Epithelial cell of proximal tubule (primary cell): ENCODE measurements around the gene FXYD5. TPM values are rescaled to one million over a fixed set of nuclear protein-coding genes. Genes with fewer than 3 reads are reported as not detected.

Experiments
- DNase-seq: peaks from one replicate; pipeline ENCODE4 v3.0.0-alpha.2; 2011; ENCODE audit warnings: low read depth
- H3K4me3 ChIP-seq: 2 replicates; pipeline ENCODE4 v1.5.1; 2011; ENCODE audit warnings: low read depth, mild to moderate bottlenecking, low read length
- total RNA-seq: library from RNA; depleted of rRNA; stranded (reverse); fragments of >200 nt; gene quantifications from 2 replicates; pipeline ENCODE4 v1.2.3, GENCODE V29; 2015
- TF ChIP-seq, protein P1 (sequence below): conservative IDR thresholded peaks from 2 replicates; pipeline ENCODE4 v1.5.1; 2012; ENCODE audit warnings: low read depth, mild to moderate bottlenecking, low read length

FXYD5 gene
- total RNA-seq, 1 donor from 2014 or later: 107 TPM

- no peak for DNase-seq
- H3K4me3 ChIP-seq: no peak overlapping the region
- TF ChIP-seq, protein P1, sequence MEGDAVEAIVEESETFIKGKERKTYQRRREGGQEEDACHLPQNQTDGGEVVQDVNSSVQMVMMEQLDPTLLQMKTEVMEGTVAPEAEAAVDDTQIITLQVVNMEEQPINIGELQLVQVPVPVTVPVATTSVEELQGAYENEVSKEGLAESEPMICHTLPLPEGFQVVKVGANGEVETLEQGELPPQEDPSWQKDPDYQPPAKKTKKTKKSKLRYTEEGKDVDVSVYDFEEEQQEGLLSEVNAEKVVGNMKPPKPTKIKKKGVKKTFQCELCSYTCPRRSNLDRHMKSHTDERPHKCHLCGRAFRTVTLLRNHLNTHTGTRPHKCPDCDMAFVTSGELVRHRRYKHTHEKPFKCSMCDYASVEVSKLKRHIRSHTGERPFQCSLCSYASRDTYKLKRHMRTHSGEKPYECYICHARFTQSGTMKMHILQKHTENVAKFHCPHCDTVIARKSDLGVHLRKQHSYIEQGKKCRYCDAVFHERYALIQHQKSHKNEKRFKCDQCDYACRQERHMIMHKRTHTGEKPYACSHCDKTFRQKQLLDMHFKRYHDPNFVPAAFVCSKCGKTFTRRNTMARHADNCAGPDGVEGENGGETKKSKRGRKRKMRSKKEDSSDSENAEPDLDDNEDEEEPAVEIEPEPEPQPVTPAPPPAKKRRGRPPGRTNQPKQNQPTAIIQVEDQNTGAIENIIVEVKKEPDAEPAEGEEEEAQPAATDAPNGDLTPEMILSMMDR: no peak
Measured at GRCh38 chr19:35133826-35134225, 20.7 kb upstream of the FXYD5 start.

DNA sequence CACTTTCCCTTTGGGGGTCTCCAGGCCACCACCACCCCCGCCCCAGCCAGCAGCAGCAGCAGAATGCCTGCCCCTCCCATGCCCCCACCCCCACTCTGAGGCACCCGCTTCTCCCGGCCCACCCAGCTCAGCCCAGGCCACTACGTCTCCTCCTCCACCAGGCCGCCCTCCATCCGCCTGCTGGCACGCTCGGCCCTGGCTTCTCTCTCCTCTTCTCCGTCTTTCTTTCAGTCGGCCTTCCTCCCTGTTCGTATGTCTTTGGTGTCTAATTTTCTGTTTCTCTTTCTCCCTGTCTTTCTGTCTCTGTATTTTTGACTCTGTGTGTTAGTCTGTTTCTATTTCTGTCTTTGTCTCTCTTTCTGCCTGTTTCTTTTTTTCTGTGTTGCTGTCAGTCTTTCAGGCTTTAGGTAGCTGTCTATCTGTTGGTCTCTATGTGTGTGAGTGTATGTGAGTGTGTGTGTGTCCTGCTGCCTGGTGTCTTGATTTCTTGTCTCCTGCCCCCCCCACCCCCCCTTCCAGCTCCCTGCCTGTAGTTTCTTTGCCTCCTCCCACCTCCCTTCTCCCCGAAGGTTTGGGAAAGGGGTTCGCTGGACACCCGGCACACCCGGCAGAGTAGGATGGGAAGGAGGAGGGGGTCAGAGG is 19.8 kb upstream of the FXYD5 start, which contains the start of gene LGI4:
TSS of gene LGI4 (minus strand) at position 459 of the 642 bp plus-strand sequence. CDS start at position 80, 379 bp downstream.
- no peak within 1 kb of the TSS for H3K4me3 ChIP-seq
- TF ChIP-seq, protein P1: no peak
- no peak for DNase-seq

DNA sequence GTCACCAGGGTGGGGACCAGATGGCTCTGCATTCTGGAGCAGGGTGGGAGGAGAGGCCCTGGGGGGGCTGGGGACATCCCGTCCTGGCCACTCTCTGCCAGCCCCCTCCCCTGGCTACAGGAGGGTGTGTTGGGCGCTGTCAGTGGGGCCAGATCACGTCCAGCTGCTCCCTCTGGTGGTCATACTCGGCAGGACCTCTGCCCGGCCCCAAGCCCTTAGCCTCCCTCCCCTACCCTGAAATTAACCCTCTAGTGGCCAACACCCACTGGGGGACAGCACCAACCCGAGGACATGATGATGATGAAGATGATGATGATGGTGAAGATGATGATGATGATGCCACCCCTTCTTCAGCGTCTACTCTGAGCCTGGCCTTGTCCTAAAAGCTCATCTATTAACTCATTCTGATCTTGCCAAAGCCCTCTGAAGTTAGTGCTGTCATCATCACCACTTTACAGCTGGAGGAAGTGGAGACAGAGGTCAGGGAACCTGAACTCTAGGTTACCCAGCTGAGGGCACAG is 19.1 kb upstream of the FXYD5 start:
- DNase-seq: no peak
- TF ChIP-seq, protein P1: peak; percentile 85
- no peak overlapping the region for H3K4me3 ChIP-seq

DNA sequence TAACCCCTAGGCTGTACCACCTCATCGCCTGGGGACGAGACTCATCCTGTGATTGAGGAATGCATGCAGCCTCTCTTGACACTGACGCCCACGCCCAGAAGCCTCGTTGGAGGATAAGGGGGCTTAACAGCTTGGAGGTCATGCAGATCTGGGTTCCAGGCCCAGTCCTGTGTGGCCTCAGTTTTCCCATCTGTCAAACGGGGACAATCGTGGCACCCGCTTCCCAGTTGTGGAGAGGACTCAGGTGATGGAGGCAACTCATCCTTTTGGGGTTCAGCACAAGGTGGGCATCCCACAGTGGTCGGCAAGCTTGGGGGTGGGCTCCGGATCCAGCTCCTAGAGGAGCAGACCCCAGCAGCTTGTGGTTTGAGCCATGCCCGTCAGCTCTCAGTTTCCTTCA is 18.3 kb upstream of the FXYD5 start:
- no peak for DNase-seq
- TF ChIP-seq, protein P1: no peak
- no peak overlapping the region for H3K4me3 ChIP-seq

GRCh38 chr19:35136977-35137702 is 17.4 kb upstream of the FXYD5 start:
- TF ChIP-seq, protein P1: no peak
- DNase-seq: no peak
- no peak overlapping the region for H3K4me3 ChIP-seq

GRCh38 chr19:35138305-35138892 is 16.1 kb upstream of the FXYD5 start, which contains the start of gene FXYD1:
Gene FXYD1, plus strand, starts transcription at chr19:35138824. Its CDS starts 1,256 bp downstream, at chr19:35140080.
- TF ChIP-seq, protein P1: no peak
- H3K4me3 ChIP-seq: no peak within 1 kb of the TSS
- no peak for DNase-seq
